HG03457 (cell line): ENCODE results near the gene SEPTIN12.
A peak's percentile ranks its signal among the peaks of the same experiment; 100 is the strongest.
"Not testable (repeated sequence)": the region's sequence is repeated elsewhere in the genome, so short reads cannot be mapped to it uniquely, and the experiment has no call there.

ENCODE experiments used
- ATAC-seq: cut with Tn5 transposase; IDR thresholded peaks from one replicate; pipeline ENCODE4 v1.9.1; 2021; ENCODE audit warnings: moderate number of reproducible peaks; ENCODE audit not compliant: unreplicated experiment

SEPTIN12 gene

GRCh38 chr16:4785758-4786433 lies 2.2 kb downstream of the SEPTIN12 start:
- ATAC-seq: no peak

- not testable (repeated sequence) for ATAC-seq
These were observed 3.6 kb downstream of the SEPTIN12 start for GRCh38 chr16:4784444-4784987.

GRCh38 chr16:4783951-4784336 lies 4.2 kb downstream of the SEPTIN12 start:
- no peak for ATAC-seq

- ATAC-seq: no peak
These were observed 4.7 kb downstream of the SEPTIN12 start for GRCh38 chr16:4783251-4783950.

GRCh38 chr16:4780235-4780634 lies 7.9 kb downstream of the SEPTIN12 start:
- ATAC-seq: no peak

- ATAC-seq: no peak
These were observed 10.1 kb downstream of the SEPTIN12 start for GRCh38 chr16:4778050-4778392.

- no peak for ATAC-seq
These were observed 10.7 kb downstream of the SEPTIN12 start for GRCh38 chr16:4777339-4778049.

GRCh38 chr16:4776141-4776705 lies 11.9 kb downstream of the SEPTIN12 start:
- ATAC-seq: no peak

- no peak for ATAC-seq
These were observed 13.1 kb downstream of the SEPTIN12 start for GRCh38 chr16:4775005-4775404.

GRCh38 chr16:4772351-4772750 lies 15.8 kb downstream of the SEPTIN12 start:
- ATAC-seq: no peak

GRCh38 chr16:4771646-4772045 lies 16.5 kb downstream of the SEPTIN12 start:
- no peak for ATAC-seq

GRCh38 chr16:4769306-4769638 lies 18.9 kb downstream of the SEPTIN12 start:
- no peak for ATAC-seq

GRCh38 chr16:4768549-4769305 lies 19.4 kb downstream of the SEPTIN12 start:
- peak; percentile 59 for ATAC-seq

- ATAC-seq: peak; percentile 6
These were observed 20.1 kb downstream of the SEPTIN12 start for GRCh38 chr16:4767872-4768548.

GRCh38 chr16:4766875-4767628 lies 21.1 kb downstream of the SEPTIN12 start, which contains the start of gene ZNF500:
ZNF500 (minus strand) TSS chr16:4767162; CDS start chr16:4765978, 1,184 bp downstream.
- ATAC-seq: peak; percentile 63

GRCh38 chr16:4765511-4766474 lies 22.4 kb downstream of the SEPTIN12 start:
- no peak for ATAC-seq

- ATAC-seq: no peak
These were observed 24.4 kb downstream of the SEPTIN12 start for GRCh38 chr16:4763791-4764190.

GRCh38 chr16:4762205-4762604 lies 25.9 kb downstream of the SEPTIN12 start:
- no peak for ATAC-seq
